A549 (cell line): Measurements from ENCODE around the gene SHC4. TPM values are rescaled to one million over a fixed set of nuclear protein-coding genes. Genes with fewer than 3 reads are reported as not detected.

Experiments used
- ATAC-seq, 2 experiments: fragments of 200-7000 bp in 1 of 2; fragments of >200 bp in 1 of 2; cut with Nextera tagmentation in 1 of 2; cut with Tn5 transposase in 1 of 2; 3 replicates each; pipeline versions ENCODE4 v1.8.0 to v1.9.1; 2018 to 2020; ENCODE audit warnings: mild to moderate bottlenecking in 1 of 2, moderate library complexity in 1 of 2
- CTCF ChIA-PET: fragments of 300-600 bp; sonication (Branson Sonifier 250); formaldehyde crosslinking; extraction: SDS; loops from one replicate; lab custom pipeline; 2021; ENCODE audit warnings: antibody characterized with exemption, inconsistent platforms; lab: Yijun Ruan, JAX
- POLR2A ChIA-PET: fragments of 350-600 bp; formaldehyde crosslinking; extraction: SDS; loops from one replicate; lab custom pipeline; 2021; ENCODE audit warnings: antibody characterized with exemption, inconsistent platforms; lab: Yijun Ruan, JAX
- DNase-seq, 2 experiments: peaks; one replicate each; pipeline versions ENCODE4 v3.0.0 to v3.0.0-alpha.2; 2011 to 2016; ENCODE audit warnings: low read depth in 1 of 2, low spot score in 1 of 2
- FAIRE-seq: peaks from 2 replicates; lab custom pipeline; 2011; peaks lifted over from hg19 to GRCh38; lab: Jason Lieb, UNC
- H3K27ac ChIP-seq, 2 experiments: fragments of >200 bp; sonication (Bioruptor Twin); formaldehyde crosslinking; 3 replicates each; pipeline ENCODE4 v1.5.1; 2016 to 2017
- H3K4me1 ChIP-seq: fragments of >200 bp; sonication (Bioruptor Twin); formaldehyde crosslinking; 3 replicates; pipeline ENCODE4 v1.6.1; 2016
- H3K4me2 ChIP-seq: fragments of >200 bp; sonication (Bioruptor Twin); formaldehyde crosslinking; 3 replicates; pipeline ENCODE4 v1.6.1; 2016
- H3K4me3 ChIP-seq: fragments of >200 bp; sonication (Bioruptor Twin); formaldehyde crosslinking; 3 replicates; pipeline ENCODE4 v1.5.1; 2016
- H3K9me3 ChIP-seq: fragments of >200 bp; sonication (Bioruptor Twin); formaldehyde crosslinking; 3 replicates; pipeline ENCODE4 v1.6.1; 2016
- BHLHE40 ChIP-seq: IDR thresholded peaks from 2 replicates; pipeline ENCODE4 v1.6.1; 2012; ENCODE audit warnings: low read depth, low read length, inconsistent platforms
- CBX2 ChIP-seq: fragments of 200-600 bp; sonication (generic); IDR thresholded peaks from 2 replicates; pipeline ENCODE4 v1.6.1; 2016; ENCODE audit warnings: low read depth, mild to moderate bottlenecking, borderline replicate concordance
- CHD4 ChIP-seq: fragments of 200-600 bp; sonication (generic); IDR thresholded peaks from 2 replicates; pipeline ENCODE4 v1.6.1; 2016; ENCODE audit warnings: antibody characterized with exemption, mild to moderate bottlenecking, borderline replicate concordance
- FOSB ChIP-seq: fragments of 250-450 bp; sonication (Bioruptor Pico); IDR thresholded peaks from 2 replicates; pipeline ENCODE4 v1.5.0; 2020; ENCODE audit warnings: mild to moderate bottlenecking, moderate library complexity
- FOXS1 ChIP-seq: fragments of 250-450 bp; sonication (Bioruptor Pico); IDR thresholded peaks from 2 replicates; pipeline ENCODE4 v1.5.0; 2020; ENCODE audit warnings: mild to moderate bottlenecking, moderate library complexity
- MAFK ChIP-seq: fragments of 450-650 bp; IDR thresholded peaks from 2 replicates; pipeline ENCODE4 v1.6.1; 2014; ENCODE audit not compliant: partially characterized antibody
- MAZ ChIP-seq: fragments of 150-350 bp; IDR thresholded peaks from 2 replicates; pipeline ENCODE4 v1.6.1; 2014; ENCODE audit warnings: antibody characterized with exemption, low read depth, low read length, borderline replicate concordance
- NFE2L2 ChIP-seq: fragments of 150-350 bp; conservative IDR thresholded peaks from 2 replicates; pipeline ENCODE4 v1.6.1; 2014; ENCODE audit warnings: low read length
- NPAS2 ChIP-seq: fragments of 250-450 bp; sonication (Bioruptor Pico); IDR thresholded peaks from 2 replicates; pipeline ENCODE4 v1.8.0; 2022; ENCODE audit warnings: mild to moderate bottlenecking, moderate library complexity, borderline replicate concordance
- POLR2AphosphoS2 ChIP-seq: conservative IDR thresholded peaks from 2 replicates; pipeline ENCODE4 v1.6.1; 2012; ENCODE audit warnings: low read length, improper control_type of control experiment, inconsistent platforms
- RNF2 ChIP-seq: fragments of 200-600 bp; sonication (generic); IDR thresholded peaks from 2 replicates; pipeline ENCODE4 v1.6.1; 2016; ENCODE audit warnings: low read depth, mild to moderate bottlenecking, antibody characterized with exemption, moderate library complexity, borderline replicate concordance
- TFCP2L1 ChIP-seq: fragments of 250-450 bp; sonication (Bioruptor Pico); IDR thresholded peaks from 2 replicates; pipeline ENCODE4 v1.5.0; 2021; ENCODE audit warnings: mild to moderate bottlenecking
- TP53 ChIP-seq: fragments of 250-450 bp; sonication (Bioruptor Pico); IDR thresholded peaks from 2 replicates; pipeline ENCODE4 v1.5.0; 2021; ENCODE audit warnings: mild to moderate bottlenecking, moderate library complexity
- ZNF302 ChIP-seq: fragments of 250-450 bp; sonication (Bioruptor Pico); IDR thresholded peaks from 2 replicates; pipeline ENCODE4 v1.9.0; 2021; ENCODE audit warnings: inconsistent platforms, mild to moderate bottlenecking, moderate library complexity
- ZSCAN20 ChIP-seq: fragments of 250-450 bp; sonication (Bioruptor Pico); IDR thresholded peaks from 2 replicates; pipeline ENCODE4 v1.8.0; 2022; ENCODE audit warnings: mild to moderate bottlenecking, moderate library complexity
- WGBS: methylation state at CpG from one replicate; pipeline ENCODE4 v1.1.6; 2017; ENCODE audit errors: missing lambda C conversion rate; 5-methylcytosine and 5-hydroxymethylcytosine counted together
- polyA plus RNA-seq, 4 experiments: library from polyadenylated mRNA; depleted of rRNA in 3 of 4; stranded (reverse); fragments of >200 nt; fragmentation: RNase III in 1 of 4; extraction: RNeasy Plus Mini Kit Qiagen cat#74134 plus additional on column Dnase treatment in 1 of 4; gene quantifications; 2 replicates in 3 of 4; 3 replicates in 1 of 4; pipeline ENCODE4 v1.2.3, GENCODE V29; 2011 to 2017
- TF ChIP-seq, protein P1 (sequence below): fragments of >200 bp; sonication (Bioruptor Twin); formaldehyde crosslinking; IDR thresholded peaks from 3 replicates; pipeline ENCODE4 v1.5.1; 2016
- TF ChIP-seq, protein P2 (sequence below): fragments of 150-350 bp; IDR thresholded peaks from 2 replicates; pipeline ENCODE4 v1.6.1; 2014; ENCODE audit warnings: low read depth, mild to moderate bottlenecking, low read length
- TF ChIP-seq, protein P3 (sequence below): fragments of 250-450 bp; sonication (Bioruptor Pico); IDR thresholded peaks from 2 replicates; pipeline ENCODE4 v1.5.0; 2020; ENCODE audit warnings: low read depth, mild to moderate bottlenecking, moderate library complexity

Gene SHC4
- polyA plus RNA-seq, 2 of the 4 experiments (the other 2 are of a cell fraction): 0.08 to 0.16 TPM

DNA sequence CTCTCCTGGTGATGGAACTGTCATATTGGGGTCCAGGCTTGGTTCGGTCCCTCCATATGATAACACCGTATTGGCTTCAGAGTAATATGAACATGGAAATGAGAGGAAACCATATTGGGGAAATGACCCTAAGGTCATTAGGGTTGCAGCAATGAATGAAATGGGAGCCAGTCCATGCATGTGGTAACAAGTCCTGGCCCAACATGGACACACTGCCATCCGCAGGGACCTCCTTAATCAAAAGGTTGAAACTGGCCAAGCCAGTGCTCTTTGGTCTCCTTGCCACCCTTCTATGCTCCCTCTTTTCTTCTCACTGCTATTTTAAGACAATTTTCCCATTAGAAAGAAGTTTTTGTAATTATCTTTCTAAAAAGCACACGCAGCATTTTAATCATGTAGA, 8.3 kb downstream of the SHC4 start (continued):
- TF ChIP-seq NPAS2 (CRISPR knock-in tag) (no peak), MAZ (no peak), BHLHE40 (no peak)

DNA sequence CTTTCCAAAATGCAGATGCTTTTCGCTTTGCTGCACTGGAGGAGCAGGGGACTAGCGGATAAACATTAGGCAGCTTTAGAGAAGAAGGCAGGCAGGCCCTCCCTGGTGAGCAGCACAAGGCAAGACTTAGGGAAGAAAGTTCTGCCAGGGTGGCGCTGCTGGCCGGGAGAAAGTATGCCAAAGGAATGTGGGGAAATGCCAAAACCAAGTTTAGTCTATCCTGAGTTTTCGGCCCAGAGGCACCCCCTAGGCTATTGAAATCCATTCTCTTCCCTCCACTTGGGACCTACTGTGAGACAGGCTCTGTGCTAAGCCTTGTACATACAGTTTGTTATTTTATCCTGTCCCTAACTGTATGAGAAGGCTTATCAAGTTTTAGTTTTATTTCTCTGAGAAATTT, 9.2 kb downstream of the SHC4 start:
- ATAC-seq: no peak
- no peak for DNase-seq
- H3K9me3 ChIP-seq: no peaks in the 10 kb centered on the region
- no peak for FAIRE-seq
- no peaks in the 10 kb centered on the region for H3K4me1 ChIP-seq
- TF ChIP-seq ZNF302 (CRISPR knock-in tag) (no peak), NFE2L2 (no peak), CBX2 (no peak), TP53 (CRISPR knock-in tag) (no peak)
- TF ChIP-seq, protein P1, sequence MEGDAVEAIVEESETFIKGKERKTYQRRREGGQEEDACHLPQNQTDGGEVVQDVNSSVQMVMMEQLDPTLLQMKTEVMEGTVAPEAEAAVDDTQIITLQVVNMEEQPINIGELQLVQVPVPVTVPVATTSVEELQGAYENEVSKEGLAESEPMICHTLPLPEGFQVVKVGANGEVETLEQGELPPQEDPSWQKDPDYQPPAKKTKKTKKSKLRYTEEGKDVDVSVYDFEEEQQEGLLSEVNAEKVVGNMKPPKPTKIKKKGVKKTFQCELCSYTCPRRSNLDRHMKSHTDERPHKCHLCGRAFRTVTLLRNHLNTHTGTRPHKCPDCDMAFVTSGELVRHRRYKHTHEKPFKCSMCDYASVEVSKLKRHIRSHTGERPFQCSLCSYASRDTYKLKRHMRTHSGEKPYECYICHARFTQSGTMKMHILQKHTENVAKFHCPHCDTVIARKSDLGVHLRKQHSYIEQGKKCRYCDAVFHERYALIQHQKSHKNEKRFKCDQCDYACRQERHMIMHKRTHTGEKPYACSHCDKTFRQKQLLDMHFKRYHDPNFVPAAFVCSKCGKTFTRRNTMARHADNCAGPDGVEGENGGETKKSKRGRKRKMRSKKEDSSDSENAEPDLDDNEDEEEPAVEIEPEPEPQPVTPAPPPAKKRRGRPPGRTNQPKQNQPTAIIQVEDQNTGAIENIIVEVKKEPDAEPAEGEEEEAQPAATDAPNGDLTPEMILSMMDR: no peak
- ChIA-PET CTCF (interaction anchor here (0.7 to 1.7 kb wide), 3 partner anchors 11 to 94 kb away, joined by 3 to 7 read pairs (median 3); no protein-coding TSS in a partner anchor), POLR2A (no interaction called here)
- H3K4me2 ChIP-seq: no peak overlapping the region
- WGBS: 66% methylated on average over 5 of the region's 5 CpGs
- no peak overlapping the region for H3K27ac ChIP-seq
- H3K4me3 ChIP-seq: no peak overlapping the region

DNA sequence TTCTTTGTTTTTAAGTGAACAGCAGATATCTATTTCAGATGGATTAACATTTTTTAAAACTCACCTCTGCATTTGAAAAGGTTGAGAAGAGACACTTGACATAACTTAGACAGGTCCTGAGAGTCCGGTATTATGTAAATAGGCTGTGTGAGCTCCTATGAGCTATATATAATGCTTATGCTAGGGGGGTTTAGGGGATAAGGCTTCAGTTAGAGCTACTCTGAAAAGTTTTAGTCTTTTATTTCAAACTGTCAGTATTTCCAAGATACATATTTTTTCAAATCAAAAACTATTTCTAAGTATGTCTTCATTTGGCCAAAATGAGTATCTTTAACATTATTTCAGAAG, 16.9 kb downstream of the SHC4 start:
- ChIA-PET POLR2A (interaction anchor here (1.0 kb wide), 1 partner anchor 69 kb away, joined by 3 read pairs; no protein-coding TSS in a partner anchor), CTCF (interaction anchor here (1.0 to 2.5 kb wide), 3 partner anchors 15 to 22 kb away, joined by 3 to 9 read pairs (median 3); no protein-coding TSS in a partner anchor)
- TF ChIP-seq FOXS1 (CRISPR knock-in tag): no peak
- no peak for TF ChIP-seq ZSCAN20 (CRISPR knock-in tag)
- TF ChIP-seq TFCP2L1 (CRISPR knock-in tag): no peak
- TF ChIP-seq FOSB: no peak
- TF ChIP-seq, protein P2, sequence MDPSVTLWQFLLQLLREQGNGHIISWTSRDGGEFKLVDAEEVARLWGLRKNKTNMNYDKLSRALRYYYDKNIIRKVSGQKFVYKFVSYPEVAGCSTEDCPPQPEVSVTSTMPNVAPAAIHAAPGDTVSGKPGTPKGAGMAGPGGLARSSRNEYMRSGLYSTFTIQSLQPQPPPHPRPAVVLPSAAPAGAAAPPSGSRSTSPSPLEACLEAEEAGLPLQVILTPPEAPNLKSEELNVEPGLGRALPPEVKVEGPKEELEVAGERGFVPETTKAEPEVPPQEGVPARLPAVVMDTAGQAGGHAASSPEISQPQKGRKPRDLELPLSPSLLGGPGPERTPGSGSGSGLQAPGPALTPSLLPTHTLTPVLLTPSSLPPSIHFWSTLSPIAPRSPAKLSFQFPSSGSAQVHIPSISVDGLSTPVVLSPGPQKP: no peak
- TF ChIP-seq, protein P3, sequence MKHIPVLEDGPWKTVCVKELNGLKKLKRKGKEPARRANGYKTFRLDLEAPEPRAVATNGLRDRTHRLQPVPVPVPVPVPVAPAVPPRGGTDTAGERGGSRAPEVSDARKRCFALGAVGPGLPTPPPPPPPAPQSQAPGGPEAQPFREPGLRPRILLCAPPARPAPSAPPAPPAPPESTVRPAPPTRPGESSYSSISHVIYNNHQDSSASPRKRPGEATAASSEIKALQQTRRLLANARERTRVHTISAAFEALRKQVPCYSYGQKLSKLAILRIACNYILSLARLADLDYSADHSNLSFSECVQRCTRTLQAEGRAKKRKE (CRISPR knock-in tag): no peak
- TF ChIP-seq RNF2: no peak
- TF ChIP-seq MAFK: no peak
- TF ChIP-seq CHD4: no peak
- no peak for TF ChIP-seq NPAS2 (CRISPR knock-in tag)
- TF ChIP-seq POLR2AphosphoS2: no peak
- Histone ChIP-seq H3K4me2 (peak overlapping the region; percentile 62; the same call in 1 of the 3 replicates), H3K4me3 (no peak overlapping the region), H3K4me1 (peaks cover 14% of the 10 kb centered on the region), H3K27ac (peak overlapping the region in 1 of 2 experiments; percentile 74; a peak in 2 of 6 replicates), H3K9me3 (no peaks in the 10 kb centered on the region)
- ATAC-seq: no peak
- DNase-seq: no peak
- WGBS: 87% methylated on average over 1 of the region's 1 CpG
- FAIRE-seq: no peak
